ENCODE results near the gene FTSJ3.

GRCh38 chr17:63798572-63799106, 28.8 kb downstream of the FTSJ3 start:
- TF ChIP-seq CTCF (IDR thresholded peaks at IDR 0.05) (no peak), ZFX (IDR thresholded peaks at IDR 0.05; ENCODE audit: borderline replicate concordance) (no peak)

All from 22Rv1 (cell line).